ENCODE data around the gene IRF5.

Gene IRF5

GRCh38 chr7:128948312-128948973, 10.7 kb downstream of the IRF5 start:
- peaks cover 29% of the 10 kb centered on the region for H3K36me3 Mint-ChIP-seq (ENCODE audit: low read depth)
- H3K27me3 Mint-ChIP-seq = no peaks in the 10 kb centered on the region
- H3K4me1 Mint-ChIP-seq (ENCODE audit: low read depth) = no peaks in the 10 kb centered on the region
- no peak overlapping the region for H3K4me3 Mint-ChIP-seq
- no peak overlapping the region for H3K27ac Mint-ChIP-seq
- H3K9me3 Mint-ChIP-seq = no peaks in the 10 kb centered on the region

GRCh38 chr7:128948976-128949760, 11.4 kb downstream of the IRF5 start:
- H3K4me1 Mint-ChIP-seq (ENCODE audit: low read depth) = no peaks in the 10 kb centered on the region
- H3K27me3 Mint-ChIP-seq = no peaks in the 10 kb centered on the region
- no peak overlapping the region for H3K27ac Mint-ChIP-seq
- H3K36me3 Mint-ChIP-seq (ENCODE audit: low read depth) = peaks cover 36% of the 10 kb centered on the region
- H3K4me3 Mint-ChIP-seq = no peak overlapping the region
- no peaks in the 10 kb centered on the region for H3K9me3 Mint-ChIP-seq

- Mint-ChIP-seq H3K4me1 (ENCODE audit: low read depth) (peaks cover 9% of the 10 kb centered on the region), H3K27ac (no peak overlapping the region), H3K9me3 (no peaks in the 10 kb centered on the region), H3K36me3 (ENCODE audit: low read depth) (peaks cover 50% of the 10 kb centered on the region), H3K4me3 (no peak overlapping the region), H3K27me3 (no peaks in the 10 kb centered on the region)
Measured at GRCh38 chr7:128951296-128951695, 13.6 kb downstream of the IRF5 start.

- Mint-ChIP-seq H3K27me3 (no peaks in the 10 kb centered on the region), H3K4me1 (ENCODE audit: low read depth) (peaks cover 12% of the 10 kb centered on the region), H3K27ac (peak overlapping the region; percentile 26), H3K4me3 (no peak overlapping the region), H3K36me3 (ENCODE audit: low read depth) (peaks cover 69% of the 10 kb centered on the region), H3K9me3 (no peaks in the 10 kb centered on the region)
Measured at GRCh38 chr7:128954150-128954549, 16.4 kb downstream of the IRF5 start.

GRCh38 chr7:128954830-128955802, 17.4 kb downstream of the IRF5 start:
- H3K4me1 Mint-ChIP-seq (ENCODE audit: low read depth) = peaks cover 21% of the 10 kb centered on the region
- H3K9me3 Mint-ChIP-seq = no peaks in the 10 kb centered on the region
- peaks cover 78% of the 10 kb centered on the region for H3K36me3 Mint-ChIP-seq (ENCODE audit: low read depth)
- no peaks in the 10 kb centered on the region for H3K27me3 Mint-ChIP-seq
- H3K27ac Mint-ChIP-seq = peak overlapping the region; percentile 17
- no peak overlapping the region for H3K4me3 Mint-ChIP-seq

GRCh38 chr7:128955981-128956380, 18.3 kb downstream of the IRF5 start:
- Mint-ChIP-seq H3K4me3 (no peak overlapping the region), H3K27ac (no peak overlapping the region), H3K27me3 (no peaks in the 10 kb centered on the region), H3K4me1 (ENCODE audit: low read depth) (peaks cover 21% of the 10 kb centered on the region), H3K36me3 (ENCODE audit: low read depth) (peaks cover 77% of the 10 kb centered on the region), H3K9me3 (no peaks in the 10 kb centered on the region)

GRCh38 chr7:128959296-128959695, 21.6 kb downstream of the IRF5 start:
- H3K27ac Mint-ChIP-seq = no peak overlapping the region
- no peak overlapping the region for H3K4me3 Mint-ChIP-seq
- peaks cover 44% of the 10 kb centered on the region for H3K4me1 Mint-ChIP-seq (ENCODE audit: low read depth)
- no peaks in the 10 kb centered on the region for H3K9me3 Mint-ChIP-seq
- H3K36me3 Mint-ChIP-seq (ENCODE audit: low read depth) = peaks cover 67% of the 10 kb centered on the region
- H3K27me3 Mint-ChIP-seq = no peaks in the 10 kb centered on the region

- Mint-ChIP-seq H3K36me3 (ENCODE audit: low read depth) (peaks cover 70% of the 10 kb centered on the region), H3K4me3 (no peak overlapping the region), H3K27ac (no peak overlapping the region), H3K27me3 (no peaks in the 10 kb centered on the region), H3K9me3 (no peaks in the 10 kb centered on the region), H3K4me1 (ENCODE audit: low read depth) (peaks cover 41% of the 10 kb centered on the region)
Measured at GRCh38 chr7:128961030-128961659, 23.4 kb downstream of the IRF5 start.

GRCh38 chr7:128962899-128963298, 25.2 kb downstream of the IRF5 start:
- H3K27me3 Mint-ChIP-seq = no peaks in the 10 kb centered on the region
- no peaks in the 10 kb centered on the region for H3K9me3 Mint-ChIP-seq
- peaks cover 41% of the 10 kb centered on the region for H3K4me1 Mint-ChIP-seq (ENCODE audit: low read depth)
- H3K4me3 Mint-ChIP-seq = peak overlapping the region; percentile 33
- H3K27ac Mint-ChIP-seq = peak overlapping the region; percentile 93
- peaks cover 70% of the 10 kb centered on the region for H3K36me3 Mint-ChIP-seq (ENCODE audit: low read depth)

- Mint-ChIP-seq H3K4me3 (peak overlapping the region; percentile 33), H3K36me3 (ENCODE audit: low read depth) (peaks cover 70% of the 10 kb centered on the region), H3K27me3 (no peaks in the 10 kb centered on the region), H3K27ac (peak overlapping the region; percentile 93), H3K9me3 (no peaks in the 10 kb centered on the region), H3K4me1 (ENCODE audit: low read depth) (peaks cover 41% of the 10 kb centered on the region)
Measured at GRCh38 chr7:128963327-128963757, 25.6 kb downstream of the IRF5 start.

- H3K27ac Mint-ChIP-seq = no peak overlapping the region
- H3K27me3 Mint-ChIP-seq = no peaks in the 10 kb centered on the region
- peaks cover 68% of the 10 kb centered on the region for H3K36me3 Mint-ChIP-seq (ENCODE audit: low read depth)
- H3K9me3 Mint-ChIP-seq = no peaks in the 10 kb centered on the region
- H3K4me1 Mint-ChIP-seq (ENCODE audit: low read depth) = peaks cover 9% of the 10 kb centered on the region
- no peak overlapping the region for H3K4me3 Mint-ChIP-seq
Measured at GRCh38 chr7:128968624-128969023, 30.9 kb downstream of the IRF5 start.

- no peak overlapping the region for H3K4me3 Mint-ChIP-seq
- no peak overlapping the region for H3K27ac Mint-ChIP-seq
- no peaks in the 10 kb centered on the region for H3K27me3 Mint-ChIP-seq
- peaks cover 64% of the 10 kb centered on the region for H3K36me3 Mint-ChIP-seq (ENCODE audit: low read depth)
- no peaks in the 10 kb centered on the region for H3K9me3 Mint-ChIP-seq
- H3K4me1 Mint-ChIP-seq (ENCODE audit: low read depth) = no peaks in the 10 kb centered on the region
Measured at GRCh38 chr7:128974241-128974934, 36.7 kb downstream of the IRF5 start.

- H3K27me3 Mint-ChIP-seq = no peaks in the 10 kb centered on the region
- no peaks in the 10 kb centered on the region for H3K9me3 Mint-ChIP-seq
- H3K36me3 Mint-ChIP-seq (ENCODE audit: low read depth) = peaks cover 65% of the 10 kb centered on the region
- H3K27ac Mint-ChIP-seq = no peak overlapping the region
- no peaks in the 10 kb centered on the region for H3K4me1 Mint-ChIP-seq (ENCODE audit: low read depth)
- no peak overlapping the region for H3K4me3 Mint-ChIP-seq
Measured at GRCh38 chr7:128982105-128982504, 44.4 kb downstream of the IRF5 start.

- H3K27ac Mint-ChIP-seq = no peak overlapping the region
- no peaks in the 10 kb centered on the region for H3K27me3 Mint-ChIP-seq
- H3K36me3 Mint-ChIP-seq (ENCODE audit: low read depth) = peaks cover 69% of the 10 kb centered on the region
- no peaks in the 10 kb centered on the region for H3K9me3 Mint-ChIP-seq
- H3K4me3 Mint-ChIP-seq = no peak overlapping the region
- no peaks in the 10 kb centered on the region for H3K4me1 Mint-ChIP-seq (ENCODE audit: low read depth)
Measured at GRCh38 chr7:128985660-128986059, 47.9 kb downstream of the IRF5 start.

Data from stimulated activated naive CD8-positive, alpha-beta T cell treated with anti-CD3 and anti-CD28 coated beads, Interleukin-15, Interleukin-2, amounts not matched to agents 100 ng/mL and 50 ng/mL, for 24 hours (primary cell).